Osteoblast (primary cell): ENCODE results near the gene PI4K2A. TPM values are rescaled to one million over a fixed set of nuclear protein-coding genes. Genes with fewer than 3 reads are reported as not detected.
A peak's percentile ranks its signal among the peaks of the same experiment; 100 is the strongest.
"Not testable (repeated sequence)": the region's sequence is repeated elsewhere in the genome, so short reads cannot be mapped to it uniquely, and the experiment has no call there.

Source experiments
- DNase-seq: peaks from one replicate; pipeline ENCODE4 v3.0.0; 2011; ENCODE audit warnings: low spot score, mixed read lengths; ENCODE audit not compliant: insufficient read length; ENCODE audit errors: missing footprints
- H2AFZ ChIP-seq: 2 replicates; pipeline ENCODE4 v1.6.0; 2011; ENCODE audit warnings: mild to moderate bottlenecking, low read length
- H3K27ac ChIP-seq: 2 replicates; pipeline ENCODE4 v1.5.1; 2011; ENCODE audit warnings: mild to moderate bottlenecking, low read depth, low read length, moderate library complexity
- H3K27me3 ChIP-seq: 2 replicates; pipeline ENCODE4 v1.6.0; 2012; ENCODE audit warnings: mild to moderate bottlenecking, control low read depth, inconsistent platforms, low read length, moderate library complexity; ENCODE audit not compliant: insufficient read depth
- H3K36me3 ChIP-seq: 2 replicates; pipeline ENCODE4 v1.5.1; 2011; ENCODE audit warnings: mild to moderate bottlenecking, low read length, control low read depth, moderate library complexity; ENCODE audit not compliant: insufficient read depth
- H3K4me1 ChIP-seq: 2 replicates; pipeline ENCODE4 v1.5.1; 2011; ENCODE audit warnings: mild to moderate bottlenecking, low read length, control low read depth, moderate library complexity; ENCODE audit not compliant: insufficient read depth
- H3K4me2 ChIP-seq: 2 replicates; pipeline ENCODE4 v1.6.0; 2011; ENCODE audit warnings: mild to moderate bottlenecking, low read length; ENCODE audit not compliant: insufficient read depth
- H3K4me3 ChIP-seq: fragments of 200-600 bp; sonication (generic); 3 replicates; pipeline ENCODE4 v1.5.1; 2012; ENCODE audit warnings: mild to moderate bottlenecking, low read length, inconsistent platforms; ENCODE audit not compliant: insufficient read depth
- H3K79me2 ChIP-seq: 2 replicates; pipeline ENCODE4 v1.6.0; 2012; ENCODE audit warnings: mild to moderate bottlenecking, low read length, control low read depth, inconsistent platforms; ENCODE audit not compliant: insufficient read depth
- H3K9me3 ChIP-seq: 2 replicates; pipeline ENCODE4 v1.5.1; 2011; ENCODE audit warnings: low read depth, low read length, control low read depth
- H4K20me1 ChIP-seq: 2 replicates; pipeline ENCODE4 v1.6.0; 2012; ENCODE audit warnings: mild to moderate bottlenecking, low read length, control low read depth; ENCODE audit not compliant: insufficient read depth
- total RNA-seq: library from RNA; depleted of rRNA; stranded (reverse); fragments of >200 nt; gene quantifications from 2 replicates; pipeline ENCODE4 v1.2.3, GENCODE V29; 2012
- TF ChIP-seq, protein P1 (sequence below): IDR thresholded peaks from 2 replicates; pipeline ENCODE4 v1.5.1; 2011; ENCODE audit warnings: mild to moderate bottlenecking, low read depth, low read length, moderate library complexity; ENCODE audit errors: extremely low read depth

Gene PI4K2A
- total RNA-seq, 1 donor = 23.5 TPM

DNA sequence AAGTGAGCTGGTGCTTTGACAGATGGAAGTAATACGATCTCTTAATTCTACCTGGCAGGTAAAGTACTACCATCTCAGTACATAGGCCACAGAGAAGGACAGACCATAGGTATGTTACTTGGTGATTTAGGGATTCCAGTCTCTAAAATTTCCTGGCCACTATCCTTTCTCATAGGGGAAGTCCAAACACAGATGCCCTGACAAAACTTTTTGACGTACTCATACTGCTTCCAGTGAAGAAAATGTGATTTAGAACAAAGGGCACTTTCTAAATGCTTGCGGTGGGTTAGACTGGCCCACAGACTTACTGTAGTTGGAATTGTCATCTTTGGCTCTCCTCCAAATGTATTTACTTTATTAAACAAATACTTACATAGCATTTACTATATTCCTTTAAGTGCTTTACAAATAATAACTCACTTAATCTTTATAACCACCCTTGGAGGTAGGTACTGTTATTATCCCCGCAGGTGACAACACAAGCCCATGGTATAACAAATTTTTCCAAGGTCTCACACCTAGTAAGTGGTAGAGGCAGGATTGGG, 3.0 kb downstream of the PI4K2A start:
- Histone ChIP-seq H3K4me2 (no peak overlapping the region), H4K20me1 (peaks cover 7% of the 10 kb centered on the region), H3K27me3 (no peaks in the 10 kb centered on the region), H3K27ac (no peak overlapping the region), H3K4me3 (no peak overlapping the region), H3K36me3 (peaks cover 21% of the 10 kb centered on the region), H3K4me1 (peaks cover 37% of the 10 kb centered on the region), H3K79me2 (peaks cover 73% of the 10 kb centered on the region), H2AFZ (no peak overlapping the region), H3K9me3 (no peaks in the 10 kb centered on the region)
- DNase-seq = no peak
- TF ChIP-seq, protein P1, sequence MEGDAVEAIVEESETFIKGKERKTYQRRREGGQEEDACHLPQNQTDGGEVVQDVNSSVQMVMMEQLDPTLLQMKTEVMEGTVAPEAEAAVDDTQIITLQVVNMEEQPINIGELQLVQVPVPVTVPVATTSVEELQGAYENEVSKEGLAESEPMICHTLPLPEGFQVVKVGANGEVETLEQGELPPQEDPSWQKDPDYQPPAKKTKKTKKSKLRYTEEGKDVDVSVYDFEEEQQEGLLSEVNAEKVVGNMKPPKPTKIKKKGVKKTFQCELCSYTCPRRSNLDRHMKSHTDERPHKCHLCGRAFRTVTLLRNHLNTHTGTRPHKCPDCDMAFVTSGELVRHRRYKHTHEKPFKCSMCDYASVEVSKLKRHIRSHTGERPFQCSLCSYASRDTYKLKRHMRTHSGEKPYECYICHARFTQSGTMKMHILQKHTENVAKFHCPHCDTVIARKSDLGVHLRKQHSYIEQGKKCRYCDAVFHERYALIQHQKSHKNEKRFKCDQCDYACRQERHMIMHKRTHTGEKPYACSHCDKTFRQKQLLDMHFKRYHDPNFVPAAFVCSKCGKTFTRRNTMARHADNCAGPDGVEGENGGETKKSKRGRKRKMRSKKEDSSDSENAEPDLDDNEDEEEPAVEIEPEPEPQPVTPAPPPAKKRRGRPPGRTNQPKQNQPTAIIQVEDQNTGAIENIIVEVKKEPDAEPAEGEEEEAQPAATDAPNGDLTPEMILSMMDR = no peak

DNA sequence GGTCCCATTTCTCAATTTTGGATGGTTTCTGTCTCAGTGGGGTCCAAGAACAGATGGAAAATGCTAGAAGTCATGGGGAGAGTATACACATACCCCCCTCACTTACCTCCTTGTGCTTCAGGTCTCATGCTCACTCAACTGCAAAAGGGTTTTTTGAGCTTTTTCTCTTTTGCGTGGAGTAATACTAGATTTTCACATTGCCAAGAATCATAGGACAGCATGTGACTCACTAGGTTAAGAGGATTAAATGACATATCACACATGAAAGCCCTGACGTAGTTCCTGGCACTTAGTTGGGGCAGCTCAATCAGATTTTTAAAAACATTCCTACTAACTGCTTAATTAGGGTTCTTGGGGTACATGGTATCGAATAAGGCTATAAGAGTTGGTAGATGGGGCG, 4.5 kb downstream of the PI4K2A start:
- H3K4me3 ChIP-seq = no peak overlapping the region
- H3K4me1 ChIP-seq = peaks cover 50% of the 10 kb centered on the region
- no peak overlapping the region for H2AFZ ChIP-seq
- DNase-seq = no peak
- H3K9me3 ChIP-seq = no peaks in the 10 kb centered on the region
- no peaks in the 10 kb centered on the region for H3K27me3 ChIP-seq
- H3K27ac ChIP-seq = peak overlapping the region; percentile 52
- peaks cover 7% of the 10 kb centered on the region for H4K20me1 ChIP-seq
- TF ChIP-seq, protein P1 = no peak
- peaks cover 21% of the 10 kb centered on the region for H3K36me3 ChIP-seq
- H3K4me2 ChIP-seq = no peak overlapping the region
- peaks cover 77% of the 10 kb centered on the region for H3K79me2 ChIP-seq

DNA sequence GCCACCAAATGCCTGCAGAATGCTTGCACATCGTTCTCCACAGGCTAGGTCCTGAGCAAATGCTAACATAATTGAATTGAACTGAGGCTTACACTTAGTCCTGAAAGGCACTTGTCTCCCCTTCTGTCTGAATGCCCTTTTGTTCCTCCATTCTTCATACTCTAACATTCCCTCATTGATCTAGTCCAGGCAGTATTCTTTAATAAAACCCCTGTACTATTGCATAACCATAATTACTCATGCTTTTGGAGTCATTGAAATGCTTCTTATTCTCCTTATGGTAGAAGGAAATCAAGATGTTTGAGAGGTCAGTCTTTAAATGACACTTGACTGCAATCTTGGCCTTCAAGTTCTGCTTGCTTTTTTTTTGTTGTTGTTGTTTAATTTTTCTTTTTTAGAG, 7.1 kb downstream of the PI4K2A start:
- H3K4me2 ChIP-seq = peak overlapping the region; percentile 40
- peaks cover 41% of the 10 kb centered on the region for H3K36me3 ChIP-seq
- peaks cover 82% of the 10 kb centered on the region for H3K79me2 ChIP-seq
- peaks cover 45% of the 10 kb centered on the region for H3K4me1 ChIP-seq
- H3K27me3 ChIP-seq = no peaks in the 10 kb centered on the region
- H3K27ac ChIP-seq = peak overlapping the region; percentile 28
- no peaks in the 10 kb centered on the region for H3K9me3 ChIP-seq
- H3K4me3 ChIP-seq = no peak overlapping the region
- DNase-seq = peak; percentile 47
- TF ChIP-seq, protein P1 = no peak
- H4K20me1 ChIP-seq = peaks cover 2% of the 10 kb centered on the region
- H2AFZ ChIP-seq = no peak overlapping the region

DNA sequence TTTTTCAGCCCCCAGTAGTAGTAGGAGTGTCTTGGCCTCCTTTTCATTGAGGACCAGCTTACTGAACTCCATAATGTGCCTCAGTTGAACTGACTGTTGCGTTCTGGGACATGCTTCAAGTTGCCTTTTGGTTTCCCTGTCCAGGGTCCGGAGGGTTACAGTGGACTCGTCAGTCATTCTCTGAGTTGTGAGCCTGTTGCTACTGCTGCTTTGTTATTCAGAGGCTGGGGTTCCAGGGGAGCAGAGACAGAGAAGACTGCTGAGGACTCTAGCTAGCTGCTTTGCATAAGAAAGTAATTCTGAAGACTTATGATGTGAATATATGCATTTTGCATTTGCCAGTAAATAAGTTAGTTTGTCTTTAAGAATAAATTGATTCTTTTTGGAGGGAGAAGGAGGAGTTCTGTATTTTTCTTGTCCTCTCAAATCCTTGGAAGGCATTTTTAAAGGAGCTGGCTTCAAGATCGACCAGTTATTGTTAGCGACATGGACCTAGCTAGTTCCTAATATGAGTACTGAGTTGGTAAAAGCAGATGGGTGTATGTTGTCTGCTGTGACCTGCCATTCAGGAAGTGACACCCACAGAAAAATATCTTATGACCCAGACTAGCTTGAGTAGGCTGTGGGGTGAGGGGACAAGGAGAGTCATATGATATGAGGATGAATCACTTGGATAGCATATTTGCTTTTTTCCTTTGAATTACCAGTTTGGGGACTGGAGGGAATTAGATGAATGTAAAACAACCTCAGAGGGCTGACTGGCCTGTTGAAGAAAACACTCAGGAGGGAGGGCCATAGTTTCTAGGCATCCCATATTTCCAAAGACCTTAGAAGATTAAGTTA, 8.3 kb downstream of the PI4K2A start:
- H3K27ac ChIP-seq = peak overlapping the region; percentile 97
- peaks cover 79% of the 10 kb centered on the region for H3K79me2 ChIP-seq
- H3K4me2 ChIP-seq = peak overlapping the region; percentile 81
- peak overlapping the region; percentile 24 for H3K4me3 ChIP-seq
- H3K27me3 ChIP-seq = no peaks in the 10 kb centered on the region
- H3K9me3 ChIP-seq = no peaks in the 10 kb centered on the region
- H3K36me3 ChIP-seq = peaks cover 52% of the 10 kb centered on the region
- peaks cover 39% of the 10 kb centered on the region for H3K4me1 ChIP-seq
- no peak overlapping the region for H2AFZ ChIP-seq
- DNase-seq = peak; percentile 97
- TF ChIP-seq, protein P1 = no peak
- peaks cover 2% of the 10 kb centered on the region for H4K20me1 ChIP-seq

DNA sequence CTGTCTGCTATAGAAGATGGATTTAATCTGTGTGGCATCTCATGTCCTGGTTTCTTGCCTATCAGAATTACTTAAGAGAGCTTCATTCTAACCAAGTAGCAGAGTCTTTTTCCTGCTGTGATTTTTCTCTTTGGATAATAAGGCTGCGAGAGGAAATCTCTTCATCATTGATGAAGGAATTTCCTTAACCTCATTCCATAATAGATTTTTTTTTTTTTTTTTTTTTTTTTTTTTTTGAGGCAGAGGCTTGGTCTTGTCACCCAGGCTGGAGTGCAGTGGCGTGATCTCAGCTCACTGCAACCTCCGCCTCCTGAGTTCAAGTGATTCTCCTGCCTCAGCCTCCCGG, 8.9 kb downstream of the PI4K2A start:
- Histone ChIP-seq H3K4me1 (peaks cover 39% of the 10 kb centered on the region), H3K27ac (peak overlapping the region; percentile 97), H3K79me2 (peaks cover 78% of the 10 kb centered on the region), H3K4me2 (peak overlapping the region; percentile 81), H3K36me3 (peaks cover 54% of the 10 kb centered on the region)
- DNase-seq, H4K20me1 ChIP-seq, H3K4me3 ChIP-seq, H2AFZ ChIP-seq, H3K9me3 ChIP-seq, H3K27me3 ChIP-seq: not testable (repeated sequence)
